Mesenchymal stem cell (in vitro differentiated cells and primary cell): ENCODE data around the gene CS.
A peak's percentile ranks its signal among the peaks of the same experiment; 100 is the strongest.
"Not testable (repeated sequence)": the region's sequence is repeated elsewhere in the genome, so short reads cannot be mapped to it uniquely, and the experiment has no call there.

Experiments
- DNase-seq: peaks from one replicate; pipeline ENCODE4 v3.0.0-alpha.2; 2013
- H2AFZ ChIP-seq: one replicate; pipeline ENCODE4 v1.6.1; 2013; ENCODE audit warnings: low read depth, mild to moderate bottlenecking, control low read depth, inconsistent platforms, low read length, moderate library complexity
- H2AK5ac ChIP-seq: 2 replicates; pipeline ENCODE4 v1.6.1; 2013; ENCODE audit warnings: low read length, moderate library complexity, mild to moderate bottlenecking, inconsistent platforms; ENCODE audit not compliant: severe bottlenecking
- H2BK120ac ChIP-seq: one replicate; pipeline ENCODE4 v1.6.1; 2013; ENCODE audit warnings: low read depth, mild to moderate bottlenecking, inconsistent platforms, low read length, moderate library complexity
- H2BK12ac ChIP-seq, 2 experiments: one replicate each; pipeline ENCODE4 v1.6.1; 2013; ENCODE audit warnings: inconsistent platforms in 2 of 2, low read length in 2 of 2, mild to moderate bottlenecking in 2 of 2, moderate library complexity in 2 of 2, control low read depth in 1 of 2
- H2BK15ac ChIP-seq: one replicate; pipeline ENCODE4 v1.6.1; 2013; ENCODE audit warnings: mild to moderate bottlenecking, low read depth, inconsistent platforms; ENCODE audit not compliant: poor library complexity, severe bottlenecking
- H2BK5ac ChIP-seq: 2 replicates; pipeline ENCODE4 v1.6.1; 2013; ENCODE audit warnings: low read depth, mild to moderate bottlenecking, low read length, control low read depth, inconsistent platforms; ENCODE audit not compliant: poor library complexity, severe bottlenecking
- H3K14ac ChIP-seq, 2 experiments: one replicate each; pipeline ENCODE4 v1.6.1; 2013; ENCODE audit warnings: inconsistent platforms in 2 of 2, low read length in 2 of 2, control low read depth in 1 of 2, mild to moderate bottlenecking in 1 of 2, moderate library complexity in 1 of 2
- H3K18ac ChIP-seq, 2 experiments: one replicate each; pipeline ENCODE4 v1.6.1; 2013; ENCODE audit warnings: inconsistent platforms in 2 of 2, low read length in 2 of 2, control low read depth in 1 of 2, low read depth in 1 of 2, mild to moderate bottlenecking in 1 of 2
- H3K23ac ChIP-seq, 2 experiments: one replicate each; pipeline ENCODE4 v1.6.1; 2013; ENCODE audit warnings: inconsistent platforms in 2 of 2, low read length in 2 of 2, mild to moderate bottlenecking in 2 of 2, moderate library complexity in 2 of 2, control low read depth in 1 of 2
- H3K27ac ChIP-seq: 2 replicates; pipeline ENCODE4 v1.5.1; 2013; ENCODE audit warnings: mild to moderate bottlenecking, moderate library complexity, low read length, control low read depth, inconsistent platforms; ENCODE audit not compliant: poor library complexity, severe bottlenecking
- H3K27me3 ChIP-seq, 2 experiments: 2 replicates each; pipeline versions ENCODE4 v1.6.1 to v1.7.0; 2013; ENCODE audit warnings: low read length in 2 of 2, mild to moderate bottlenecking in 2 of 2, moderate library complexity in 2 of 2, control low read depth in 1 of 2, inconsistent platforms in 1 of 2; ENCODE audit not compliant: control insufficient read depth in 1 of 2, insufficient read depth in 1 of 2
- H3K36me3 ChIP-seq, 2 experiments: 2 replicates each; pipeline versions ENCODE4 v1.6.1 to v1.7.0; 2013; ENCODE audit warnings: low read length in 2 of 2, control low read depth in 1 of 2, inconsistent platforms in 1 of 2, low read depth in 1 of 2, mild to moderate bottlenecking in 1 of 2; ENCODE audit not compliant: insufficient read depth in 2 of 2, control insufficient read depth in 1 of 2
- H3K4ac ChIP-seq, 2 experiments: one replicate each; pipeline ENCODE4 v1.6.1; 2013; ENCODE audit warnings: inconsistent platforms in 2 of 2, low read length in 2 of 2, mild to moderate bottlenecking in 2 of 2, moderate library complexity in 2 of 2, control low read depth in 1 of 2, low read depth in 1 of 2
- H3K4me1 ChIP-seq: 2 replicates; pipeline ENCODE4 v1.6.1; 2013; ENCODE audit warnings: low read depth, low read length, control low read depth; ENCODE audit not compliant: control insufficient read depth, insufficient read depth
- H3K4me2 ChIP-seq: 2 replicates; pipeline ENCODE4 v1.6.1; 2013; ENCODE audit warnings: low read length, mild to moderate bottlenecking, inconsistent platforms; ENCODE audit not compliant: poor library complexity, severe bottlenecking
- H3K4me3 ChIP-seq, 2 experiments: 2 replicates each; pipeline versions ENCODE4 v1.5.1 to v1.7.0; 2013; ENCODE audit warnings: low read length in 2 of 2, mild to moderate bottlenecking in 2 of 2, control low read depth in 1 of 2, low read depth in 1 of 2; ENCODE audit not compliant: insufficient read depth in 1 of 2
- H3K79me1 ChIP-seq: replicated peaks from 2 replicates; pipeline ENCODE4 v1.6.1; 2013; ENCODE audit warnings: mild to moderate bottlenecking, control low read depth, low read length, inconsistent platforms; ENCODE audit not compliant: poor library complexity, severe bottlenecking
- H3K9ac ChIP-seq: 2 replicates; pipeline ENCODE4 v1.7.0; 2013; ENCODE audit warnings: mild to moderate bottlenecking, low read length, moderate library complexity
- H3K9me3 ChIP-seq: 2 replicates; pipeline ENCODE4 v1.7.0; 2013; ENCODE audit warnings: mild to moderate bottlenecking, low read length; ENCODE audit not compliant: control insufficient read depth
- H4K8ac ChIP-seq: one replicate; pipeline ENCODE4 v1.6.1; 2013; ENCODE audit warnings: inconsistent platforms, mild to moderate bottlenecking, low read length, moderate library complexity
- H4K91ac ChIP-seq: one replicate; pipeline ENCODE4 v1.6.1; 2013; ENCODE audit warnings: mild to moderate bottlenecking, low read length, inconsistent platforms
- WGBS: methylation state at CpG from one replicate; pipeline ENCODE4 v1.1.7; 2013; ENCODE audit warnings: mixed read lengths; 5-methylcytosine and 5-hydroxymethylcytosine counted together

CS gene

DNA sequence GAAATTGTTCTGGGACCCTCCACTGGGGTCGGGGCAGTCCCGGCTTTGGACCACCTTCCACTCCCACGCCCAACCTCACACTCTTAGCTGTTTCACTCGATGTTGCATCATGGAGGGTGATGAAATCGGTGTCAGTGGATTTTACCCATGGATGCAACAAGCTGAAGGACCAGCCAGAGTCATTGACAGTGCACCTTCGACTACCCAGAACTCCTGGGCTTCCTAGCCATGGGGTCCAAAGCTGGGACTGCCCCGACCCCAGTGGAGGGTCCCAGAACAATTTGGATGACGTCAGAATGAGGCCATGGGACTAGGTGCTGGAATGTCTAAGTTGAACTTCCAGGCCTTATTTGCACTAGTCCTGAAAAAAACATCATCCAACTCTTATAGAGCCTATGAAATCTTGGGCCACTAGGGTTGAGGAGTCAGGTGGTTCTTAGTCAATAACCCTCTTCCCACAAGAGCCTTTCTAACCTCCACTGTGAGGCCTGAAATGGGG lies 37.7 kb upstream of the CS start:
- Histone ChIP-seq H3K9me3 (no peaks in the 10 kb centered on the region), H2BK5ac (no peak overlapping the region), H3K36me3 (peaks cover 7 to 18% of the 10 kb centered on the region in 2 experiments), H2BK15ac (no peak overlapping the region), H3K4me1 (peaks cover 10% of the 10 kb centered on the region), H3K23ac (no peak overlapping the region), H3K9ac (no peak overlapping the region), H4K91ac (no peak overlapping the region), H3K14ac (no peak overlapping the region), H2AK5ac (no peak overlapping the region), H2AFZ (no peak overlapping the region), H3K4me3 (no peak overlapping the region), H2BK120ac (no peak overlapping the region), H4K8ac (no peak overlapping the region), H3K18ac (no peak overlapping the region), H3K27ac (no peak overlapping the region), H2BK12ac (no peak overlapping the region), H3K27me3 (no peaks in the 10 kb centered on the region), H3K79me1 (peaks cover 4% of the 10 kb centered on the region), H3K4ac (no peak overlapping the region), H3K4me2 (no peak overlapping the region)
- 89% methylated on average over 7 of the region's 8 CpGs for WGBS
- no peak for DNase-seq

DNA sequence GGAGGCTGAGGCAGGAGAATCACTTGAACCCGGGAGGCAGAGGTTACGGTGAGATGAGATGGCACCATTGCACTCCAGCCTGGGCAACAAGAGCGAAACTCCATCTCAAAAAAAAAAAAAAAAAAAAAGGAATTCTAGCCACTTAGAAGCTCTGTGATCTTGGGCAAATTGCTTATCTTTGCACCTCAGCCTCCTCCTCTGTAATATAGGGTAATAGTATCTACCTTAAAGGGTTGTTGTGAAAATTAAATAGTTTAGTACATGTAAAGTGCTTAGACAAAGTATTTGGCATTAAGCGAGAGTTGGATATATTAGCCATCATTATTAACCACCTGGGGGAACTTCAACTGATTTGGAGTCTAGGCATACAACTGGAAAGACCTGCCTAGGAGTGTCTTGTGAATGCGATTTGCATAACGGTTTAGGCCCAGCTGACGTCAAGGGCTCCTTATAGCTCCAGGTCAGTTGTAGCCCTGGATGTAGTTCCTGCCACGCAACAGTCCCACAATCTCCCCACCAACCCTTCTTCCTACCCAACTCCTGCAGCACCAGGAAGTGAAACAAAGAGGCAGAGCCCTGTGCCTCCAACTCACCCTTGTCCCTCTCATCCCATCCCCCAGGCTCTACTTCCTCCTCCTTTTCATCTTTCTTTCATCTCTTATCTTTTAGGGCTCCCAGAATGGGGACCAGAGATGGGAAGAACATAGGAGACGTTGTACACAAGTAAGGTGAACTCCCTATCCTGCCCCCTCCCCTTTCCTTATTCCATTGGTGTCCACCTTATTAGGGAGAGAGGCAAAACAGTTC lies 36.4 kb upstream of the CS start:
- H3K9me3 ChIP-seq = no peaks in the 10 kb centered on the region
- peaks cover 3 to 7% of the 10 kb centered on the region in 2 experiments for H3K36me3 ChIP-seq
- no peak for DNase-seq
- H3K23ac ChIP-seq = no peak overlapping the region
- H3K27ac ChIP-seq = no peak overlapping the region
- H3K14ac ChIP-seq = no peak overlapping the region
- WGBS = 92% methylated on average over 8 of the region's 9 CpGs
- H3K4me3 ChIP-seq = no peak overlapping the region
- H3K18ac ChIP-seq = no peak overlapping the region
- H3K4ac ChIP-seq = no peak overlapping the region
- H3K4me2 ChIP-seq = no peak overlapping the region
- no peak overlapping the region for H2AK5ac ChIP-seq
- H2BK120ac ChIP-seq = no peak overlapping the region
- H2BK15ac ChIP-seq = no peak overlapping the region
- H3K9ac ChIP-seq = no peak overlapping the region
- H2BK12ac ChIP-seq = no peak overlapping the region
- H2AFZ ChIP-seq = no peak overlapping the region
- no peak overlapping the region for H2BK5ac ChIP-seq
- no peak overlapping the region for H4K91ac ChIP-seq
- no peak overlapping the region for H4K8ac ChIP-seq
- H3K27me3 ChIP-seq = no peaks in the 10 kb centered on the region
- H3K79me1 ChIP-seq = peaks cover 3% of the 10 kb centered on the region
- peaks cover 12% of the 10 kb centered on the region for H3K4me1 ChIP-seq

DNA sequence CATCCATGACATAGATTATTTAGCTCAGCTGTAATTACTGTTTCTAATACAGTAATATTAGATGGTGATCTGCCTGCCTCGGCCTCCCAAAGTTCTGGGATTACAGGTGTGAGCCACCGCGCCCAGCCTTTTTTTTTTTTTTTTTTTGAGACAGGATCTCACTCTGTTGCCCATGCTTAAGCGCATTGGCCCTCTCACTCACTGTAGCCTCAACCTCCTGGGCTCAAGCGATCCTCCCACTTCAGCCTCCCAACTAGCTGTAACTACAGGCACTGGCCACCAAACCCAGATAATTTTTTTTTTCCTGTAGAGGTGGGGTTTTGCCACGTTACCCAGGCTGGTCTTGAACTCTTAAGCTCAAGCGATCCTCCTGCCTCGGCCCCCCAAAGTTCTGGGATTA lies 35.4 kb upstream of the CS start:
- not testable (repeated sequence) for H3K79me1 ChIP-seq, H3K14ac ChIP-seq, H3K4me3 ChIP-seq, H2BK5ac ChIP-seq, H3K9me3 ChIP-seq, H2BK120ac ChIP-seq, H3K27me3 ChIP-seq, H2AFZ ChIP-seq, DNase-seq, H3K23ac ChIP-seq, H2BK12ac ChIP-seq, H3K4me2 ChIP-seq, H3K18ac ChIP-seq, H2BK15ac ChIP-seq, H3K4ac ChIP-seq, H4K8ac ChIP-seq, H2AK5ac ChIP-seq, H3K27ac ChIP-seq, H4K91ac ChIP-seq, H3K36me3 ChIP-seq, H3K9ac ChIP-seq
- WGBS = 95% methylated on average over 8 of the region's 8 CpGs
- H3K4me1 ChIP-seq = peaks cover 12% of the 10 kb centered on the region

DNA sequence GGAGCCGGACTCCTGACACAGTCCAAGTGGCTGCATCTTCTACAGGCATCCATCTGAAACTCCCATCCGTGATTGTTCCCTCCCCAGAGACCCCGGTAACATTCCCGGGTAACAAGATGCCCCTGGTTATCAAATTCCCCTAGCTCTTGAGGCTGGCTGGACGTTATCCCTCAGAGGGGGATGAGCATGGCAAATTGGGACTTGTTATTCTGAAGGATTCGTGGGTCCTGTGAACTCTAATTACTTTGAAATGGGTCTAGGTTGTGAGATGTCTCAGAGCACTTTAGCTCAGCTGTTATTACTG lies 34.3 kb upstream of the CS start:
- DNase-seq = no peak
- Histone ChIP-seq H2AFZ (no peak overlapping the region), H4K8ac (peak overlapping the region; percentile 84), H3K79me1 (peaks cover 3% of the 10 kb centered on the region), H3K18ac (peak overlapping the region in 1 of 2 experiments; percentile 20), H2BK120ac (peak overlapping the region; percentile 84), H3K36me3 (no peaks in the 10 kb centered on the region), H2BK12ac (no peak overlapping the region), H3K4ac (peak overlapping the region in 1 of 2 experiments; percentile 77), H2AK5ac (peak overlapping the region; percentile 95), H3K14ac (no peak overlapping the region), H2BK5ac (no peak overlapping the region), H3K9ac (peak overlapping the region; percentile 98), H3K4me2 (peak overlapping the region; percentile 91), H2BK15ac (no peak overlapping the region), H3K27me3 (no peaks in the 10 kb centered on the region), H4K91ac (no peak overlapping the region), H3K4me3 (peak overlapping the region; percentile 52 to 90), H3K9me3 (no peaks in the 10 kb centered on the region), H3K4me1 (peaks cover 12% of the 10 kb centered on the region), H3K23ac (no peak overlapping the region), H3K27ac (peak overlapping the region; percentile 94)
- WGBS = 45% methylated on average over 5 of the region's 6 CpGs
